Testis (tissue), 2 donors: ENCODE data around the gene ATP5F1D.

ENCODE experiments used
- POLR2A ChIP-seq: fragments of 450-650 bp; IDR thresholded peaks from one replicate; pipeline ENCODE4 v1.6.1; 2017; ENCODE audit warnings: antibody characterized with exemption, mild to moderate bottlenecking, moderate library complexity
- TF ChIP-seq, protein P1 (sequence below), 3 experiments: fragments of 450-650 bp in 2 of 3; fragments of 200-600 bp in 1 of 3; sonication (generic) in 1 of 3; IDR thresholded peaks; one replicate each; pipeline ENCODE4 v1.5.1; 2016 to 2019; ENCODE audit warnings: antibody characterized with exemption in 3 of 3, mild to moderate bottlenecking in 2 of 3, moderate library complexity in 1 of 3

DNA sequence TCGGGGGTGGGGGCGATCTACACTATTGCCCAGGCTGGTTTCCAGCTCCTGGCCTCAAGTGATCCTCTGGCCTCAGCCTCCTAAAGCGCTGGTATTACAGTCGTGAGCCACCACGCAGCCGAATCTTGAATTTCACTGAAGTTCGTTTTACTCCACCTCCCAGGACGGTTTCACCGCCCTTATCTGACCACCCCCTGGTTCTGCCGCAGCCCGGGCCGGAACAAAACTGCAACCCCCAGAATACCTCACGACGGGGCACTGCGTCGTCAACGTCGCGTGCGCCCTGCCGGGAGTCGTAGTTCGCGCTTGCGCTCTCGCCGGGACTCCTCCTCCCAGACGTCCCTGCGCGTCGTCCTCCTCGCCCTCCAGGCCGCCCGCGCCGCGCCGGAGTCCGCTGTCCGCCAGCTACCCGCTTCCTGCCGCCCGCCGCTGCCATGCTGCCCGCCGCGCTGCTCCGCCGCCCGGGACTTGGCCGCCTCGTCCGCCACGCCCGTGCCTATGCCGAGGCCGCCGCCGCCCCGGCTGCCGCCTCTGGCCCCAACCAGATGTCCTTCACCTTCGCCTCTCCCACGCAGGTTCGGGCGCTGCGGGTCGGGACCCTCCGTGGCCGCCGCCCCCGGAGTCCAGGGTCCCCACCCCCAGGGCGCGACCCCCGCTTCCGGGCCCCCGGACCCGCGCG, at the start of gene ATP5F1D:
- TF ChIP-seq, protein P1, sequence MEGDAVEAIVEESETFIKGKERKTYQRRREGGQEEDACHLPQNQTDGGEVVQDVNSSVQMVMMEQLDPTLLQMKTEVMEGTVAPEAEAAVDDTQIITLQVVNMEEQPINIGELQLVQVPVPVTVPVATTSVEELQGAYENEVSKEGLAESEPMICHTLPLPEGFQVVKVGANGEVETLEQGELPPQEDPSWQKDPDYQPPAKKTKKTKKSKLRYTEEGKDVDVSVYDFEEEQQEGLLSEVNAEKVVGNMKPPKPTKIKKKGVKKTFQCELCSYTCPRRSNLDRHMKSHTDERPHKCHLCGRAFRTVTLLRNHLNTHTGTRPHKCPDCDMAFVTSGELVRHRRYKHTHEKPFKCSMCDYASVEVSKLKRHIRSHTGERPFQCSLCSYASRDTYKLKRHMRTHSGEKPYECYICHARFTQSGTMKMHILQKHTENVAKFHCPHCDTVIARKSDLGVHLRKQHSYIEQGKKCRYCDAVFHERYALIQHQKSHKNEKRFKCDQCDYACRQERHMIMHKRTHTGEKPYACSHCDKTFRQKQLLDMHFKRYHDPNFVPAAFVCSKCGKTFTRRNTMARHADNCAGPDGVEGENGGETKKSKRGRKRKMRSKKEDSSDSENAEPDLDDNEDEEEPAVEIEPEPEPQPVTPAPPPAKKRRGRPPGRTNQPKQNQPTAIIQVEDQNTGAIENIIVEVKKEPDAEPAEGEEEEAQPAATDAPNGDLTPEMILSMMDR (IDR thresholded peaks at IDR 0.05): peak in 1 of 3 experiments; percentile 11
- peak; percentile 46 for TF ChIP-seq POLR2A
